ENCODE data around the gene RNF144A.

- no peak for TF ChIP-seq FOXM1 (IDR thresholded peaks at IDR 0.05; ENCODE audit: low read depth, low read length)
- TF ChIP-seq STAT3 (IDR thresholded peaks at IDR 0.05; ENCODE audit: low read depth, low read length) = no peak
- TF ChIP-seq ESRRA (IDR thresholded peaks at IDR 0.05; ENCODE audit: low read length) = no peak
- no peak for TF ChIP-seq POLR2A (IDR thresholded peaks at IDR 0.05; ENCODE audit: low read depth, low read length)
- TF ChIP-seq TCF12 (IDR thresholded peaks at IDR 0.05; ENCODE audit: low read depth, low read length) = no peak
- TF ChIP-seq TBL1XR1 (IDR thresholded peaks at IDR 0.05; ENCODE audit: low read depth, low read length) = no peak
- no peak for TF ChIP-seq CEBPZ (IDR thresholded peaks at IDR 0.05; ENCODE audit: low read depth, low read length)
- TF ChIP-seq EZH2 (IDR thresholded peaks at IDR 0.05; ENCODE audit: borderline replicate concordance, control insufficient read depth, low read depth, low read length) = no peak
- TF ChIP-seq SREBF2 (IDR thresholded peaks at IDR 0.05; ENCODE audit: low read length) = no peak
- no peak for TF ChIP-seq MTA3 (IDR thresholded peaks at IDR 0.05; ENCODE audit: borderline replicate concordance, low read length)
- no peak for TF ChIP-seq CTCF (IDR thresholded peaks at IDR 0.05 in 2 of 3, conservative IDR thresholded peaks at IDR 0.05 in 1 of 3; ENCODE audit: control insufficient read depth in 2 of 3, extremely low read depth in 1 of 3, insufficient read depth in 1 of 3, low read depth in 3 of 3, low read length in 3 of 3)
- TF ChIP-seq POLR2AphosphoS5 (IDR thresholded peaks at IDR 0.05; ENCODE audit: low read length) = no peak
- TF ChIP-seq RAD21 (IDR thresholded peaks at IDR 0.05; ENCODE audit: insufficient read depth, low read depth, low read length) = no peak
- no peak for TF ChIP-seq ZNF274 (IDR thresholded peaks at IDR 0.05; ENCODE audit: insufficient read depth, insufficient read length)
Observed at GRCh38 chr2:6934345-6934744, 17.1 kb downstream of the RNF144A start.
